Activated CD4-positive, alpha-beta T cell treated with anti-CD3 and anti-CD28 coated beads, Interleukin-2, amount 50 U/mL, for 4 hours (primary cell): ENCODE results near the gene TMED6.
A peak's percentile ranks its signal among the peaks of the same experiment; 100 is the strongest.

Source experiments
- DNase-seq, 2 experiments: peaks; one replicate each; pipeline ENCODE4 v3.0.0-alpha.2; 2020

The TMED6 gene

DNA sequence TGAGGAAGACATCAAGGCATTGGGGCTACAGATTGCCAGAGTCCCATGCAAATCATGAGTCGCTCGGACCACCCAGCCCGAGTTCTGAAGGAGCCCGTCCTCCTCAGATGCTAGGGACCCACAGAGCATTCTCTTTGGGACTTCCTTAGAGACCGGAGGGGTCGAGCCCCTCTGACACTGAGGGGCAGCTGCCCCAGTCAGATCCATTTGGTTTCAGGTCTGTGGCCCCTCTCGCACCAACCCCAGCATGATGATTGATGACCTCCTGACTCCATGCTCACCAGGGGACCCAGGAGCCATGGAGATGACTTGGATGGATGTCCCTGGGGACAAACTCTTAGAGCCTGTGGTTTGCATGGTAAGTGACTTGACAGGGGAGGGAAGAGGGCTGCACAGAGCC, 29.2 kb downstream of the TMED6 start:
- no peak for DNase-seq

- no peak for DNase-seq
Observed at GRCh38 chr16:69321080-69321479, 30.5 kb downstream of the TMED6 start.

DNA sequence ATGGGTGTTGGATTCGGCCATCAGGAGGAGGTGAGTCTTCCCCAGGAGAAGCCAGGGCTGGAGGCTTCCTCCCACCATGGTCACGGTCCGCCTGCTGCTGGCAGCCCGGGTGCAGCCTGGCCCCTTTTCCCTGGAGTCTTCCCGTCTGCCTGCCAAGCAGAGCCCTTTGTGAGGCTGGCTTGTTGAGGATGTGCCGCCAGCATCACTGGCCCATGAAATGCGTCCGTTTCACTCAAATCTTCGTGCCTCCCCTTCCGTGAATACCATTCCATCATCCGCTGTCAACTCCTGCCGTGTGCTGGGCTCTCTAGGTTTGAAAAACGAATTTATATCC, 30.9 kb downstream of the TMED6 start:
- no peak for DNase-seq

DNA sequence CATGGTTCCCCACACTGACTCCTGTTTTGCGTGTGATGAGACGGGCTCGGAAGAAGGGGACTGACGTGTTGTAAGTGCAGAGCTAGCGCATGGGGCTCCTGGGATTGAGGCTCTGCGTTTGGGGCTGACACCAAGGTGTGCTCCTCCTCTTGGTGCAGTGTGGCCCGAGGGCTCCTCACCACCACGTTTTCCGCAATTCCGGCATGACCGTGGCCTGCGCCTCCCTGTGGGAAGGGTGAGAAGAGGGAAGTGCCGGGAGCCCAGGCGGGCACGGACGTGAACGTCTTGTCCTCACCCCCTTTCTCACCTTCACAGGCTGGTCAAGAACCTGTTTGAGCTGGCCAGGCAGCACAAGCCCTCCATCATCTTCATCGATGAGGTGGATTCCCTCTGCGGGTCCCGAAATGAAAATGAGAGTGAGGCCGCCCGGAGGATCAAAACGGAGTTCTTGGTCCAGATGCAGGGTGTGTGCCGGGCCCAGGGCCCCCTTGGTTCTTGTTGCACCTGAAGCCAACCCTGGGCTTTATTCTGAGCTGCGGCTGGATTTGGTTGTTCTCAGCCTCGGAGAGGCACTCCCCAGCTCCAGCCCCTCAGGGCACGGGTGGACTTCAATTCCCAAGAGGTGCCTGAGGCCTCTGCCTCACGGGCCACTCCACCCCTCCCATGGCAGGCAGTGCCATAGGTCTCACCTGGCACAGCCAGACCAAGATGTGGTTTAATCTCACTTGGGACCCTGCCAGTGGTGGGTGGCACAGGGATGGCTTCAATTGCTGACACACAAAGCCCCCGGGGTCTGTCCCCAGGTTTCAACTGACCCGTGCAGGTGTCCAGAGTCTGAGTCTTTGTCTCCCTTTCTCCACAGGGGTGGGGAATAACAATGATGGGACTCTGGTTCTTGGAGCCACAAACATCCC, 31.5 kb downstream of the TMED6 start:
- no peak for DNase-seq

DNA sequence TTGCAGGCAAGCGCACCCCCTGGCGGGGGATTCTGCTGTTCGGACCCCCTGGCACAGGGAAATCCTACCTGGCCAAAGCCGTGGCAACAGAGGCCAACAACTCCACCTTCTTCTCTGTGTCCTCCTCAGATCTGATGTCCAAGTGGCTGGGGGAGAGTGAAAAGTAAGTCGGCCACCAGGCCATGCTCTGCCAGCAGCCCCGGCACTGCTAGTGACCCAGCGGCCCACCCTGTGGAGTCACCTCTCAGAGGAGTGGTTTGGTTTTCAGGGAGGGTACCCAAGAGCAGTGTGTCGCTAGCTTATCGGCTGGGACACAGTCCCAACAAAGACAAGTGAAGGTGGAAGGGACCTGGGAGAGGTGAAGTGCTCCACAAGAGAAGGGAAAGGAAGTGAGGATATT, 32.2 kb downstream of the TMED6 start:
- DNase-seq, result no peak

- DNase-seq, result no peak
Observed at GRCh38 chr16:69318911-69319289, 32.7 kb downstream of the TMED6 start.

DNA sequence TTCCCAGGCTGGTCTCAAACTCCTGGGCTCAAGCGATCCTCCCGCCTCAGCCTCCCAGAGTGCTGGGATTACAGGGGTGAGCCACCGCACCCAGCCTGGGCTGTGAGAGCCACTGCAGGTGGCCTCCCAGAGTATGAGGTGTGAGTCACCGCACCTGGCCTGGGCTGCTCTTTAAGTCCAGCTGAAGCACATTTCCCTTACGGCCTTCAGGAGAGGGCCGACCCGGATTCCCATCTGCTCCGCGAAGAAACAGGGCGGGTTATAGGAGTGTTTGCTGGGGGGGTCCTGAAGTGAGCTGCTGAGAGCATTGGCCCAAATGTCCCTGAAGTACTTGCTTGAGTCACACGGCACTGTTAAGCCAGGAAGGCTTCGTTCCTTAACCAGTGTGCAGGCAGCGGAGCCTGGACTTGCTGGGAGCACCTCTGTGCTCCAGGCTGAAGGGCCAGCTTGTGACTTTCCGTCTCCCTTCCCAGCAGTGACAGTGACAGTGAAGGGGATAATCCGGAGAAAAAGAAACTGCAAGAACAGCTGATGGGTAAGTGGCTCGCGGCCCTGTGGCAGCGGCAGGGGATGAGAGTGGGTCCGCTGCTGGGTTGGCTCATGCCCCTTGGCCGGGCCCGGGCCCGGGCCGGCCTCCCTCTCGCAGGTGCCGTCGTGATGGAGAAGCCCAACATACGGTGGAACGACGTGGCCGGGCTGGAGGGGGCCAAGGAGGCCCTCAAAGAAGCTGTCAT, 33.2 kb downstream of the TMED6 start:
- no peak for DNase-seq

GRCh38 chr16:69316595-69317034, 35.0 kb downstream of the TMED6 start:
- no peak for DNase-seq

DNA sequence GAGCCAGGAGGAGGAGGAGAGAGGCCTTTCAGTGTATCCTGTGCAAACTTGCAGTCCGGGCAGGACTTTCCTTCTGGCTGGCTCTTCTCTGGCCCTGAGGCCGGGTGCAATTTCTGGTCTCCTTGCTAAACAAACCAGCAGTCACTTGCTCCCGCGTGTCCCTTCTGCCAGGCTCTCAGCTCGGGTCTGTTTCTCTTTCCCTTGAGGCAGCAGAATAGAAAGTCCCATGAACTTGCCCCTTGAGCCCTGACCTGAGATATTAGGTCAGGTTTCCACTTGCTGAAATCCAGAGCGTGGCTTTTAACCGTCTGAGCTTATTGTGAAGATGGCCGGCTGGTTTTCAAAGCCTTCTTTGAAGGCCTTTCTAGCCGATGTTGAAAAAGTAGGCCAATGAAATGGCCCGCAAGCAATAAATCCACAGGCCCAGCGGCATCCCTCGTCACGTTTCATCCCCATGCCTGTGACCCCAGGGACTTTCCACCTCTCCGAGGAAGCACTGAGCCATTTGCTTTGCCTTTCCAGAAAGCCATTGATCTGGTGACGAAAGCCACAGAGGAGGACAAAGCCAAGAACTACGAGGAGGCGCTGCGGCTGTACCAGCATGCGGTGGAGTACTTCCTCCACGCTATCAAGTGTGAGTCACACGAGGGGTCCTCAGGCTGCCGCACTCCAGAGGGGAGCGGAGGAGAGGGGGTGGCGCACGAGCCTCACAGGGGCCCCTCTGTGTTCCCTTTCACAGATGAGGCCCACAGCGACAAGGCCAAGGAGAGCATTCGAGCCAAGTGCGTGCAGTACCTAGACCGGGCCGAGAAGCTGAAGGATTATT, 35.9 kb downstream of the TMED6 start:
- no peak for DNase-seq

DNA sequence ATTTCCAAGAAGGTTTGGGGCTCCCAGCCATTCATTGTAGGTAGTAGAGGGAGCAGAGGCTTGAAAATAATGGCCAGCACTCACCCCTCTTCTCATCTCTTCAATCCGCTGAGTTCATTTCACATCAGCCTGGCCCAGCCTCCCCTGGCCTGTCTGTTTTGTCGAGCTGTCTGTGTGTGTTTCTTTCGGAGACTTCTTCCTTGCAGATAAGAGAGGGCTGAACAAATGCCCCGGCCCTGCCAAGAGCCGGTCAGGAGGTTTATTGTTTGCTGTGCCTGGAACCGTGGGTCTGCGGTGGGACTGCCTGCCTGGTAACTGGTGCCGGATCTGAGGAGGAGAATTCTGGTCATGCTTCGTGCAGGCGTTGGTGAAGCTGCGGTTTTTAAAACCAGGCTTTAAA, 37.1 kb downstream of the TMED6 start:
- DNase-seq, result no peak

DNA sequence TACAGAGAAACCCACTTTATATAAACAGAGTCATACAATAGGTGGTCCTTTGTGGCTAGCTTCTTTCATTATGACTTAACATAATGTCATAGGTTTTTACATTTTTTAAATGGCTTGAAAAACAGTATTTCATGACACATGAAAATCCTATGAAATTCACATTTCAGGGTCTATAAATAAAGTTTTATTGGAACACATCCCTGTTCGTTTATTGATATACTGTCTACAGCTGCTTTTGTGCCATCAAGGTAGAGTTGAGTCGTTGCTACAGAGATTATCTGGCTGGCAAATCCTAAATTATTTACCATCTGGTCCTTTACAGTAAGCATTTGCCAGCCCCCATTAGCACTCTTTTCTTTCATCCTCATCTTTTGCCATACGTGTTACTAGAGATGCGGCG, 38.1 kb downstream of the TMED6 start:
- DNase-seq, result no peak

DNA sequence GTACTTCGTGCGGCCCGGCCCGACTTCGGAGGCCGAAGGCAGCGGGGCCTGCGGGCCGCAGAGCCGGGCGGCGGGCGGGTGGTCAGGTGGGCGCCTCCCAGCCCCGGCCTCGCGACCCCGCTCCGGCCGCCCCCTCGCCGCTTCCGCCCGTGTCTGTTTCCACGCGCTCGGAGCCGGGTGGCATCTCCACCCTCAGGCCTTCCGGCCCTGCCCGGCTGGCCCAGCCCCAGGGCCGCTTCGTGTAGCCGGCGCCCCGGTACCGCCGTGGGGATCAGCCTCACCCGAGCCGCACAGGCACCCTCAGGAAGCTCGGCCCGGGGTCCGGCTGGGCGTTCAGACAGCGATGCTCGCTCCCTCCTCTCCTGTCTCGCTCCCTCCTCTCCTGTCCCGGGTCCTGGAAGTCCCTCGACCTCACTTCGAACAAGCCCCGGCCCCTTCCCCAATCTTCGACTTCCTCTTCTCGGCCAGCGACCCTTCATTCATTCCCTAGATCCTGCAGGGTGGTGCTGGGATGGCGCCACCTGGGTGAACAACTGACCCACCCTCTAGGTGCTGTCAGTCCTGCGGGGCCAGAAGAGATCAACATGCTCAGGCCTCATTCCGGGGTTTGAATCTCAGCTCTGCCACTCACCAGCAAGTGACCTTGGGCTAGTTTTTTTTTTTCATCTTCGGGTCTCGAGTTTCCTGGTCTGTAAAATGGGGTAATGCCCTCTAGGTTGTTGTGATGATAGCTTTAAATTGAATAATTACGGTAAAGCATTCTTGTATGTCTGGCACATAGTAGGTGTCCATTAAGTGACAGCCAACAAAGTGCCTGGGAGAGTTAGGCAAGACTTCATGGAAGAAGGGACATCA, 39.8 kb downstream of the TMED6 start:
- peak; percentile 20 to 26 for DNase-seq

DNA sequence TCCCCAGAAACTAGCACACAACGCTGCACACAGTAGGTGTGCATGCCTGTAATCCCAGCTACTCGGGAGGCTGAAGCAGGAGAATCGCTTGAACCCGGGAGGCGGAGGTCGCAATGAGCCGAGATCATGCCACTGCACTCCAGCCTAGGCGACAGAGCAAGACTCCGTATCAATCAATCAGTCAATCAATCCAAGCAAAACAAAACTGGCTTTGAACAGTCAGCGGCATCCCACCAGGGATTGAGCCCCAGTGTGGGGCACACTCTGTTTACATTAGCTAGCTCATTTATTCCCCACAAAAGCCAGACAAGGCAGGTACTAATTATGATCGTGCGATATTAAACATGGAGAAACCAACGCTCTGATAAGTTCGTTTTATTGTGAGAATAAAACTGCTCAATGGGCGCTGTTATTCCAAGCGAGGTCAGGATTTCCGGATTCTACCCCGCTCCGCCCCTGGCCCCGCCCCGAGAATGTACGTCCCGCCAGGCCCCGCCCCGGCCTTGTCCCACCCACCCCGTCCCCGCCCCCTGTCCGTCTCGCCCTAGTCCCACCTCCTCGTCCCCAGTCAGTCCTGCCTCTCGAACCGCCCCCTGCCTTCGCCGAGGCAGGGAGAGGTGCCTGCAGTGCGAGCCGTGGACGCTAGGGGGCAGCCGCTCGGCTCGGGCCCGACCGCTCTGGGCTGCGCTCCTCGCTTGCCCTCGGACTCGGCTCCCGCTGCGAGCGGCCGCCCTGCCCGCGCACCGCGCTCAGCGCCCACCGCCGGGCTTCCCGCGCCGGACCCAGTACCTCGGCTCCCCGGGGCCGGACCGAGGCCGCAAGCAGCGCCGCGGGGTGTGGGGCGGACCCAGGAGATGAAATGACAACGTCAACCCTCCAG, 40.7 kb downstream of the TMED6 start, which contains the start of gene VPS4A:
VPS4A (plus strand) TSS at position 698 of the 880 bp plus-strand sequence; CDS start at position 860, 162 bp downstream.
- peak; percentile 96 for DNase-seq

DNA sequence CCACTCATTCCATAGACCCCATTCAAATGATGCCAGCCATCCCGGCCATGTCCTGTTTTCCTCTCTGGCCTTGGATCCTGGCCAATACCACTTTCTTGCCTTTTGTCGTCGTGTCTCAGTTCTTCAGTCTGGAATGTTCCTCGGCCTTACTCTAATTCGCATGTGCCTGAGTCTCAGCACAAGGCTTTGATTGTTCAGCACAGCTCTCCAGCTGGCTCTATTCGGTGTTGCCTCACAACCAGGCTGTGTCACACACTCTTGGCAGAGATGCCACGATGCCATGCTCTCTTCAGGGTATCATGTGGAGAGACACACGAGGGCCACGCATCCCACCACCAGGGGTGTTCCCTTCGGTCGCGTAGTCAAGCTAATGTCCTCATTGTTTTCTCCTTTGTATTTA, 42.3 kb downstream of the TMED6 start:
- no peak for DNase-seq

- no peak for DNase-seq
Observed at GRCh38 chr16:69307856-69308255, 43.7 kb downstream of the TMED6 start.

DNA sequence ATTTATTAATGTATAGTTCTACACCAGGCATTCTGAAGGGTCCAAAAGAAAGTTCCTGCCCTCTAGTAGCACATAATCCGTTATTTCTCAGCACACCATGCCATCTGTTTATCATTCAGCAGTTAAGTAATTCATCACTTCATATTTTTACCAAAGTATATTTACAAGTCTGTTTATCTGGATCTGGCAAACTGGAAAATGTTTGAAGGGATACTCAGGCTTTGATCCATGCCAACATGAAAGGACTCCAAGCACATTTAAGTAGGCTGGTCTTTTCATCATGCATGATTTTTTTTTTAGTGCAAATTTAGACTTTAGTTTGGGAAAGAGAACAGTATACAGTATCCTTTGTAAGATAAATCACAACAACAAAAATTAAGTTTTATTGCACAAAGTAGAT, 44.5 kb downstream of the TMED6 start:
- DNase-seq, result no peak

GRCh38 chr16:69306031-69306430, 45.6 kb downstream of the TMED6 start:
- no peak for DNase-seq

DNA sequence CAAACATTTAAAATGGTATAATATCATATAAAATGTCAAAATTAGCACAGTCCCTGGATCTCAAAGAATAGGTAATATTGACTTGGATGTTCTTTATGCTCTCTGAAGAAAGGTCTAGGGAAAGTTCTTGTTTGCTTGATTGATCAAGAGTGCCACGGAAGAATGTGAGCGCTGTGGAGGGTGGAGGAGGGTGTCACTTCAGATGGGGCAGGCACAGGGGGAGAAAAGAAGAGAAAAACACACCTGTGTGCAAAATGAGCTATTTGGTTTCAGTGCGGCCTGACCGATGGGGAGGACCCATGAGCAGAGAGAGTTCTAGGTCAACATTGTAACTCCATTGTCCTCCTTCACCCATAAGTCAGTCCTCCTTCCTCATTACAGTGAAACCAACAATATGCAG, 49.3 kb downstream of the TMED6 start:
- no peak for DNase-seq

GRCh38 chr16:69301861-69302260, 49.7 kb downstream of the TMED6 start:
- DNase-seq, result no peak

DNA sequence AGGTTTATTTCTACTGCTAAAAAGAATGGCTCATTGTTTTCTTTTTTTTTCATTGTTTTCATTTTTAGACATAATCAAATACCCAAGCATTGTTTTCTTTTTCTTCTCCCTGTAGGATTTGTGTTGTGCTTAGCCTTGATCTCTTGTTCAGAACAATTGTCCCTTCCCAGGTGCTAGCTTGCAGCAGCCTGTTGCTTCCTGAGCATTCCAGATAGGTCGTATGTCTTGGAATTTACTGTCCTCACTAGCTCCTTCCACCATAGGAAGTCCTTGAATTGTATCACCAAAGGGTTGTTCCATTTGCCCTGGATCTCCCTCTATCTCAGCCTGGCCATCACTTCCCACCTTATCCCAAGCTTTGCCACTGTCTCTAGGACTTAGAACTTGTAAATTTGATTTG, 50.4 kb downstream of the TMED6 start:
- no peak for DNase-seq

DNA sequence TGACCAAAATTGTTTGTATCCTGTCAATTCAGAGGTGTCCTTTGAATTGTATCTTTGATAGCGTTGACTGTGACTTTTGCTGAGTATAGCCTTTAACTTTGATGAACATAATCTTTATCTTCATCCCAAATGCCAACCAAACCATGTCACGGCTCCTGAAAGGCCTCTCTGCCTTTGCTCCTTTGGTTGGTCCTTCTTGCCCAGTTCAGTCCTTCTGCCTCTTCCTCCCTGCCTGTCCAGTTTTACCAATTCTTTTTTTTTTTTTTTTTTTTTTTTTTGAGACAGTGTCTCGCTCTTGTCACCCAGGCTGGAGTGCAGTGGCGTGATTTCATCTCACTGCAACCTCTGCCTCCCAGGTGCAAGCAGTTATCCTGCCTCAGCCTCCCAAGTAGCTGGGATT, 53.3 kb downstream of the TMED6 start:
- DNase-seq, result no peak
